NCI-H2196 (cell line): Measurements from ENCODE around the gene FAIM2.

Experiments
- DNase-seq: peaks from one replicate; lab custom pipeline; 2025; ENCODE audit not compliant: unreplicated experiment; lab: John Stamatoyannopoulos, UW

Gene FAIM2

GRCh38 chr12:49897276-49897675 is 6.4 kb downstream of the FAIM2 start:
- no peak for DNase-seq

DNA sequence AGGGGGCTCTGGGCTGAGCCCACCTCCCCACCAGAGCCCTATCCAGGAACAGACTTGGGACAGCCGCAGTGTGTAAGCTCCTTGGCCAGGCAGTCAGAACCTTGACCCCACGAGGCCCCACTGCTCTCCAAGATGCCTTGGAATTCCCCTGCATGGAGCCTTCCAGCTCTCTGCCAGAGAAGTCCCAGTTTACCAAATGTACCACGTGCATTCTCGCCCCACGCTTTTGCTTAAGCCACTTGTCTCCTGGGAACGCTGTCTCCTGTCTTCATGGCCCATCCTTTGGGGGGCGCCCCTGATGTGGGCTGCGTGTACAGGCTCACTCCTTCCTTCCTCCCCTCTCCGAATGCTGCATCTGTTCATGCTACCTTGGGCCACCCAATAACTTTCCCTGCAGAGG is 7.9 kb downstream of the FAIM2 start:
- DNase-seq = no peak

- DNase-seq = no peak
Measured at GRCh38 chr12:49894751-49895148, 8.9 kb downstream of the FAIM2 start.

DNA sequence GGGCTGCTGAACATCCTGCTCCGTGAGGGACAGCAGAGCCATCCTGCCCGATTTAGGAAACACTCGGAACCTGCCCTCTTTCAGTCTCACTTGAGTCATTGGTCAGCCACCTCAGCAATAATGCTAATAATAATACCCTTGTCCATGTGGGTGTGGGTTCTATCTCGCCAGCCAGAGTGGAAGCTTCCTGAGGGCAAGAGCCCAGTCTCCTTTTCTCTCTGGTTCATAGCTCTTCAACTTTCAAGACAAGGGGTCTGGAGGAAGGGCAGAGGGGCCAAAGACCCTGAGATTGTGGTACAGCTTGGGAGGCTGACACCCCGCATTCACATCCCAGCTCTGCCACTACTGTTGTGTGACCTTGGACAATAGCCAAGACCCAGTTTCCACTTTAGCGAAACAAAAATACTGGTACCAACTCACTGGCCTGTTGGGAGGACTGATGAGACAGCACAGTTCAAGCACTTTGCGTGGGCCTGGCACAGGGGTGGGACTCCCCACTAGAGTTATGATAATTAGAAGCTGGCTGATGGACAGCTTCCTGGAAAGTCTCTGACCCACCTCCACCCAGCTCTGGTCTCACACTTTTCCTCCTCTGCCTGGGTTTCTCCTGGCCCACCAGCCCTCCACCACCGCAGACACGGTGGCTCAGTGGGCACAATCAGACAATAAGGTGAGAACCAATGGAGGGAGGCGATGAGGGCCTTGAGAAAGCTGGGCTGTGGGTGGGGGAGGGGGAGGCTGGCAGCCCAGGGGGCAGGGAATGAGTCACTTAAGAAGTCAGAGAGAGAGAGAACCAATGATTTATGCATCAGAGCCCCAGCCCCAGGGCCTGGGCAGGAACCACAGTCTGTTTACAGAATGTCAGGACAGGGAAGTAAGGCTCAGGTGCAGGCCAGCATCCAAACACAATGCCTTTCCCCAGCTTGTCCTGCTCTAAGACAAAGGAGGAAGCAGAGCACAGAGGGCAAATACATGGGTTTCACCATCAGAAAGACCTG is 9.6 kb downstream of the FAIM2 start:
- DNase-seq = peak; percentile 43

DNA sequence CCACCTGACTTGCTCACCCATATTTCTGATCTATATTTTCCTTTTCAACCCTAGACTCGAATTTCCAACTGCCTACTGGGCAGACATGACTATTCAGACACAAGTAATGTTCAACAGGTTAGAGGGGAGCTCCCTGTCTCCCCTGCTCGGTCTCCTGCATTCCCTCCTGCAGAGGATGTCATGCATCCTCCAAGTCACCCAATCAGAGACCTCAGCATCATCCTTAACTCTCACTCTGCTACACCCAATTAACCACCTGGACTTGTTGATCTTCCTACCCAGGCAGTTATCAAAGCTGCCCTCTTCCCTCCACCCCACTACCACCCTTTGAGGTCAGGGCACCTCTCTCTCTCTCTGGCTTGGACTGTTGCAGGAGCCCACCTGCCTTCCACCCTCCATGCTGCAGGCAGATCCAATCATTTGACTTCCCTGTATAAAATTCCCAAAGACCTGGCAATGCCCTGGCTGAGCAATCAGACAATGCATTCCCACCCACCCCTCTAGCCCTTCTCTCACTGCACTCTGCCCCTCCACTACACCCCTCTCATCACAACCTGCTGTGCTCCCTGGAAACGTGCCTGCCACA is 10.9 kb downstream of the FAIM2 start:
- DNase-seq = no peak

GRCh38 chr12:49892084-49892731 is 11.5 kb downstream of the FAIM2 start:
- no peak for DNase-seq

- peak; percentile 17 for DNase-seq
Measured at GRCh38 chr12:49891476-49891875, 12.2 kb downstream of the FAIM2 start.

DNA sequence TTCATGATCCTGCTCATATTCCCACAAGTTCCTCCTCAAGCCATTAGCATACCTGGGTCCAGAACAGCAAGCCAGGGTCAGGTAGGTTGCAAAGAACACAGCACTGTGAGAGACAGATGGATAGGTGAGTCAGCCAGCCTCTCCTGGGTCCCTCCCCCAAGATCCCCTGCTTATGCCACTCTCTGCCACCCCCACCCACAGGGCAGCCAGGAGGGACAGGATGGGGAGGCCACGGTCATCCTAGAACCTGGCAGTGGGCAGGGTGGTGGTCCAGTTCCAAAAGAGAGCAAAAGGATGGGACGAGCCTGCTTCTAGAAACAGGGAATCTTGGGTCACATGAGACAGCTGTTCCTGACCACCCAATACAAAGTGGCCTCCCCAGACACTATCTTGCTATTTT is 12.7 kb downstream of the FAIM2 start:
- no peak for DNase-seq

- DNase-seq = no peak
Measured at GRCh38 chr12:49890096-49890461, 13.6 kb downstream of the FAIM2 start.

DNA sequence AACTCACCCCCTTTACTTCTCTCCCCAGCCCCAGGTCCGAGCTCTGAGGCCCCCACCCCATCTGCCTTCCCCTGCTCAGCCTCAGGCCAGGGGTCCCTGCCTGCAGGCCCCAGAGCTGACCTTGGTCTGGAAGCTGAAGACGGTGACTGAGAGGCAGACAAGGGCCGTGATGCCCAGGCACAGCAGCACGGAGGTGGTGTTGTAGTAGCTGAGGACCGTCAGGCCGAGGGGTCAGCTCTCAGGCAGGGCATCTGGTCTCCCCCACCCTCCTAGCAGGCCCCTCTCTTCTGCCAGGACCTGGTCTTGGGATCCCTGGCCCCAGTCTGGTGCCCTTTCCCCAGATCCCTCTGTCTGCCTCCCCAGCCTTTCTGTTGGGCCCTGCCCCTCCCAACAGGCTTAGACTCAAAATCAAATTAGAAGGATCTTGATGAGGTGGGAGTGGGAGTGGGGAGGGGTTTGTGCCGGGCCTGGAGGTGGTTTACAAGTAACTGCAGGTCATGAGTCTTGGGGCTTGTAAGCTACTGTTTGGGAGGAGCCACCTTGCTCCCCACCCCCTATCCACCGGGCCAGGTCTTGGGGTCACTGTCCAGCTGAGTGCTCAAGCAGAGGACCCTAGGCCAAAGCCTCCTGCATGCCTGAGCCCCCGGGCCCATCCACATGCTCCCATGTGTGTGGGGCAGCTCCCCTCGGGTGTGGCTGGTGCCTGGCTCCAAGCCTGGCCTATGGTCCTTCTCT is 14.2 kb downstream of the FAIM2 start:
- no peak for DNase-seq

- DNase-seq = peak; percentile 83
Measured at GRCh38 chr12:49888461-49889151, 15.1 kb downstream of the FAIM2 start.

DNA sequence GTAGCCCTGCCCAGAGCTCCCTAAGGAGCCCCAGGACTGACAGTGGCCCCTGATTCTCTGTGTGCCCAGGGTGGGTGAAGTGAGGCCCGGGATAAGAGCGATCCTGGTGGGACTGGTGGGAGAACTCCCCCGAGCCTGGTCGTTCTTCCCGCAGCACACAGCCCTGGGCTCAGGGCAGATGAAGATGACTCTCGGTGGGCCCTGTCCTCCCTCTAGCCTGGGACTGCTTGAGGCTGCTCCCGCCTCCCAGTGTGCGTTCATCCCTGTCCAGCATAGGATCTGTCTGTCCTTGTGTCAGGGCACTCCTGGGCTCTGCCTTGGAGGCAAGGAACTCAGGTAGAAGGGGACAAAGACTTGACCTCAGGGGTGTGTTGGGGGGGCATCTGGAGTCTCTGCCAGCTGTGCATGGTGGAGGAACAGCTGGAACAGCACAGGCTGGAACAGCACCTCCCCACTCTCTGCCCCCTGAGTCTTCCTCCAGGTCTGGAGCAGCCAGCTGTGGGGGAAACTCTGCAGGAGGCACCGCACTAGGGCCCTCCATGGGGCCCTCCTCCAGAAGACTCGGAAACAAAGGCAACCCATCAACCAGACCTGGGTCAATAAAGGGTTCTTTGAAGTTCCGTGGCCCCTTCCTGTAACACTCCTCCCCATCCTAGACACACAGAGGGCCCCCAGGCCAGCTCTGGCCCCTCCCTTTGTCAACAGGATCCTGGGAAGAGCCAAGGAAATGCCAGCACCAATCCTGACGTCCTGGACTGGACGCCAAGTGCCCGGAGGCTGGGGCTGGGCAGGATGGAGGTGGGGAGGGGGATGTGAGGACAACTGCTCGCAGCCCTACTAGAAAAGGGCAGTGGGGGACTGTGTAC is 15.9 kb downstream of the FAIM2 start:
- DNase-seq = peak; percentile 19

DNA sequence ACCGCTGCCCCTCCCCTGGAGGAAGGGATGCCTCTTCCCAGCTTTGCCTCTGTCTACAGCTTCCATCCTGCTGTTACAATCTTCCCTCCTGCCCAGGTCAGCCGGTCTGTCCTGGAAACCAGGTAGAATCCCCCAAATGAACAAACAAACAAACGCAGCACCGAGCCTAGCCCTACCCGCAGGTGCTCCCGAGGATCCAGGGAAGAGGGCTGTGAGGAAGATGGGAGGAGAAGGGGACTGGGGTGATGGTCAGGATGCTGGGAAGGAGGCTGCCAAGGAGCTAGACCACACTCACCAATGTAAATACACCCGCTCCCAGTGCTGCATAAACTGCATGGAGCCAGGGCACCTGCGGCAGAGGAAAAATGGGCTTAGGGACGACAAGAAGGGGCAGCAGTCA is 16.6 kb downstream of the FAIM2 start:
- no peak for DNase-seq

GRCh38 chr12:49885663-49886461 is 17.8 kb downstream of the FAIM2 start:
- DNase-seq = no peak

DNA sequence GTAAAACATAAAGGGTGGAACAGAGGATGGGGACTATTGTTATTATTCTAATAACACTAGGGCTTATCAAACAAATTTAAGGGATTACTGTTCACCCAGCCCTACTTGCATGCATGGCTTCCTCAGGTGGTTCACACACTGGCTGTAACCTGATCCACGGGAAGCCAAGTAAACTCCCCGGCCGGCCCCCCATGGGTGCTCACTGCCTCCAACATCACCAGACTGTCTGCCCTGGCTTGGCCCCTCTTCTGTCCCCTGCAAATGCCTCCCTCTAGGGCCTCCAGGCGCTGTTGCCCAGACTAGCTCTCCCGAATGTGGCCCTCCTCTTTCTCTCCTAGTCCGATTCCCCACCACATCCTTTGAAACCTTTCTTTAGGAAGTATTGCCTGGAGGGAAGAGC is 18.6 kb downstream of the FAIM2 start:
- DNase-seq = no peak

DNA sequence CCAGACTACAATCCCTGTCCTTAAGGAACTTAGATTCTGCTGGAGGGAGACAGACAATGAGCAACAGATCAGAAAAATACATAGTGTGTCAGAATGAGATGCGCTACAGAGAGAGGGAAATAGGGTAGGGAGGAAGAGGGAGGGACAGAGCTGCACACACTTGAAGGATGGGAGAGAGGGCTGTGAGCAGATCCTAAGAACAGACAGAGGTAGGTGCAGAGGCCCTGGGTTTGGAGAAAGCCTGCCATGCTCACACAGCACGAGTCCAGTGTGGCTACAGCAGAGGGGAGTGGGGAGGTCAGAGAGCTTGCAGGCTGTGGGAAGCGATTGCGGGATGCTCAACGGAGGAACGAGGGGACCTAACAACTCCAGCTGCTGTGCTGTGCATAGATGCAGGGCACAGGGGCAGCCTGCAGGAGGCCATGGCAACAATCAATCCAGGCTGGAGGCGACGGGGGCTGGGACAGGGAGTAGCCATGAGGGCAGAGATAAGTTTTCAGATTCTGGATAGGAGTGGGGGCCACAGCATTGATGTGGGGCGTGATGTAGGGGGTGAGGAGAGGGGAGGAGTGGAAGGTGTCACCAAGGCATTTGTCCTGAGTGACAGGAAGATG is 20.7 kb downstream of the FAIM2 start:
- DNase-seq = no peak

GRCh38 chr12:49882248-49882850 is 21.4 kb downstream of the FAIM2 start:
- no peak for DNase-seq
